Umbilical cord (tissue), 2 donors: ENCODE data around the gene HAUS1. TPM values are rescaled to one million over a fixed set of nuclear protein-coding genes. Genes with fewer than 3 reads are reported as not detected.
"Not testable (repeated sequence)": the region's sequence is repeated elsewhere in the genome, so short reads cannot be mapped to it uniquely, and the experiment has no call there.

ENCODE experiments used
- DNase-seq: peaks from one replicate; pipeline ENCODE4 v3.0.0-alpha.2; 2015; ENCODE audit warnings: low spot score
- total RNA-seq: library from RNA; depleted of rRNA; stranded (reverse); fragments of >200 nt; gene quantifications from one replicate; pipeline ENCODE4 v1.2.3, GENCODE V29; 2014; ENCODE audit warnings: low replicate concordance; ENCODE audit not compliant: insufficient read depth

The HAUS1 gene
- total RNA-seq, 1 donor from 2014 or later = 63.6 TPM

DNA sequence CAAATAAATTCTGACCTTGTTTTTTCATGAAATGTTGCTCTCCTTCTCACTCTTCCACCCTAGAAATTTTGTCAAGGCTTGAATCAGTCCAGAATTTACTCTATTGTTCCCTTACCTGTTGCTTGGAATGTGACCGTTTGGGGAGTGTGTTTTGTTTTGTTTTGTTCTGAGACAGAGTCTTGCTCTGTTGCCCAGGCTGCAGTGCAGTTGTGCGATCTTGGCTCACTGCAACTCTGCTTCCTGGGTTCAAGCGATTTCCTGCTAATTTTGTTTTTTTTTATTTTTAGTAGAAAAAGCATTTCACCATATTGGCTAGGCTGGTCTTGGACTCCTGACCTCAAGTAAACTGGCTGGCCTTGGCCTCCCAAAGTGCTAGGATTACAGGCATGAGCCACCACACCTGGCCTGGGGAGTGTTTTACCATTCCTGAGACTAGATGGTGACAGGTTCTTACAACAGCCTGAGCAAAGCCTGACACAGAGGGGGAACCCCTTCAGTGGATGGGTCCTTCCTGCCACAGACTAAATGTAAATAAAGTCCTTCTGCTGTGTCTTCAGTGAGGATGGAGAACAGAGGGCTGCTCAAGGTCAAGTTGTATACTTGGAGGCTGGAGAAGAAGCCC lies 52.0 kb downstream of the HAUS1 start:
- DNase-seq = no peak

DNA sequence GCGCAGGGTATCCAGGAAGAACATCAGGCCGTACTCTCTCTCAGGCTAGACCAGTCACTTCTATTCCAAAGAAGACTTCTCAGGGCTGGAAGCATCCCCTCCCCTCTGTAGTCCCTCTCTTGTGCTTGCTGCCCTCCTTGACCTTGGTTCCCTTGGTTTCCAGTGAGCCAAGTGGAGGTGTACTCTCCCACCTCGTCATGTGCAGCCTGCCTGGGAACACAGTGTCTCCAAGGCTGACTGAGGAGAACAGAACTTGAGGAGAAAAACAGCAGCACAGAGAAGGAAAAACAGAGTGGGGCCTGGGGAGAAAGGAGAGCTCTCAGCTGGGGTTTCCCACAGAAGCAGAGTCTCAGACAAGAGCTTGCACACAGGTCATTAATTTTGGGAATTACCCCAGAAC lies 52.7 kb downstream of the HAUS1 start:
- DNase-seq = no peak

DNA sequence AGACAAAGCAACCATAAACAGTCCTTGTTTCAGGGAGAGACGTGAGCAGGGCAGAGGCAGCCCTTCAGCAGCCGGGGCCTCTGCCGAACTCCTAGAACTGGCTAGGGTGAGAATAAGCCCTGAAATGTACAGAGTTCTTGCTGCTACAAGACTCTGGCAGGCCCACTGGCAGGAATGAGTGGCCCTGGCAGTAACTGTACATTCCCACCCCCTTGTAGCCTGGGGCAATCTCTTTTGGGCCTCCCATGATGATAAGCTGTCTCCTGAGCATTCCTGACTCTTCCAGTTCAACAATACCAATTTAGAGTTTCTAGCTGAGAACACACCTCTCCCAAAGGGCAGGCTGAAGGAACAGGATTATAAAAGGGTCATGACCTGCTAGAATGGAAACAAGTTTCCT lies 54.3 kb downstream of the HAUS1 start:
- no peak for DNase-seq

DNA sequence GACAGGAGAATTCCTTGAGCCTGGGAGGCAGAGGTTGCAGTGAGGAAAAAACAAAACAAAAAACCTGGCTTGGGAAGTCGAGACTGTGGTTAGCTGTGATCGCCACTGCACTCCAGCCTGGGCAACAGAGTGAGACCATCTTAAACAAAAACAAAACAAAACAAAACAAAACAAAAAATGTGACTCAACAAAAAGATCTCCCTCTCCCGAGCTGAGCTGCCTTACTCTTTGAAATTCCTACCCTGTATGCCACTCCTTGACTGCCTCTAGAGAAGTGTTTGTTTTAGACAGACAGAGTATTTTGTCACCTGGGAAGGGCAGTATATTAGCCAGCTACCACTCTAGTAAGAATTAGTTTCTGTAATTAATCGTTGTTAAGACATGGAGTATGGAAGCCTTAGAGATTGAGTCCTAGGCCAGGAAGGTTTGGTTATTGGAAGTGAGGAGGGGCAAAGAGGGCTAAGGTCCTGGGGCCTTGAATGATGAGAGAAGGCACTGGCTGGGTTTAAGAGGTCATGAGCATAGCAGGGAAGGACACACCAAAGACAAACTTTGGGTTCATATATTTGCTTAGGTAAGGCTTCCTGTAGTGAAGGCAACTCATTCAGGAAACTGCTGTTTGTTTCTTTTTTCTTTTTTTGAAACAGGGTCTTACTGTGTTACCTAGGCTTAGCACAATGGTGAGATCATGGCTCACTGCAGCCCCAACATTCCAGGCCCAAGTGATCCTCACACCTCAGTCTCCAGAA lies 56.0 kb downstream of the HAUS1 start:
- DNase-seq = no peak

DNA sequence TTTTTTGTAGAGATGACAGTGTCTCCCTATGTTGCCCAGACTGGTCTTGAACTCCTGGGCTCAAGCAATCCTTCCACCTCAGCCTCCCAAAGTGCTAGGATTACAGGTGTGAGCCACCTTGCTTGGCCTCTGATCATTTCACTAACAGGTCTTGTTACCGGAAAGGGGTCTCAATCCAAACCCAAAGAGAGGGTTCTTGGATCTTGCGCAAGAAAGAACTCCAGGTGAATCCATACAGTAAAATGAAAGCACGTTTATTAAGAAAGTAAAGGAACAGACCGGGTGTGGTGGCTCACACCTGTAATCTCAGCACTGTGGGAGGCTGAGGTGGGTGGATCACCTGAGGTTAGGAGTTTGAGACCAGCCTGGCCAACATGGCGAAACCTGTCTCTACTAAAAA lies 56.7 kb downstream of the HAUS1 start:
- not testable (repeated sequence) for DNase-seq

DNA sequence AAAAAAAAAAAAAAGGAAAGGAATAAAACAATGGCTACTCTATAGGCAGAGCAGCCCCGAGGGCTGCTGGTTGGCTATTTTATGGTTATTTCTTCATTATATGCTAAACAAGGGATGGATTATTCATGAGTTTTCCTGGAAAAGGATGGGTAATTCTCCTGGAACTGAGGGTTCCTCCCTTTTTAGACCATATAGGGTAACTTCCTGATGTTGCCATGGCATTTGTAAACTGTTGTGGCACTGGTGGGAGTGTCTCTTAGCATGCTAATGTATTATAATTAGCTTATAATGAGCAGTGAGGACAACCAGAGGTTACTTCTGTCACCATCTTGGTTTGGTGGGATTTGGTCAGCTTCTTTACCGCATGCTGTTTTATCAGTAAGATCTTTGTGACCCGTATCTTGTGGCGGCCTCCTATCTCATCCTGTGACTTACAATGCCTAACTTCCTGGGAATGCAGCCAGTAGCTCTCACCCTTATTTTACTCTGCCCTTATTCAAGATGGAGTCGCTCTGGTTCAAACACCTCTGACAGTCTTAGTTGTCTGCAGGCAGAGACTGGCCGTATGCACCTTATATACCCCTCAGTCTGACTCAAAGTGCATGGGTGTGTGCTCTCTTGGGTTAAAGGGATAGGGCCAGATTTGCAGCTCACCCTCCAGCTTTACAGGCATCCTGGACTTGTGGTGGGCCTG lies 57.7 kb downstream of the HAUS1 start:
- no peak for DNase-seq

GRCh38 chr18:46163091-46163490 lies 58.9 kb downstream of the HAUS1 start:
- DNase-seq = no peak

DNA sequence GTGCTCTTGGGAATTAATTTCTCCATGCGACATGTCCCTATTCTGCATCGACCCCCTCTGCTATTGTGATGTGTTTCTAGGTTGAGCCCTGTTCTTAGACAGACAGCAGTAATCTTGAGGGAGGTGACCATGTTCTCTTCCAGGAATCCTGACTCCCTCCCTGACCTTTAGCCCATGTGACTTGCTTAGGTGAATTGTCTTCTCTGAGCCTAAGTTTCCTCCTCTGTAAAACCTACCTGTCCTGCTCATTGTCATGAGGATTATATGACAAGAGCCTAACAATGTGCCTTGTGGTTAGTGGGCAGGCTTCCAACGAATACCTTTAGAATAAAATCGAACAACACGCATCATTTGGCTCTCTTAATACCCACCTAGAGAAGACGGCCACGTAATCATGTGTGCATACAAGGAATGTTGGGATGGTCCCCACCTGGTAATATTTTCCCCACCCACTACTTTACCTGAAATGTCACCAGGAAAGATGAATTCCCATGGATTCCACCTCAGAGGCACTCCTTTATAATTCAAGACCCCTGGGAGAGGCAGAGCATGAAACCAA lies 59.8 kb downstream of the HAUS1 start:
- DNase-seq = no peak

GRCh38 chr18:46164502-46164901 lies 60.3 kb downstream of the HAUS1 start:
- DNase-seq = not testable (repeated sequence)

GRCh38 chr18:46164920-46165319 lies 60.7 kb downstream of the HAUS1 start:
- DNase-seq = no peak

DNA sequence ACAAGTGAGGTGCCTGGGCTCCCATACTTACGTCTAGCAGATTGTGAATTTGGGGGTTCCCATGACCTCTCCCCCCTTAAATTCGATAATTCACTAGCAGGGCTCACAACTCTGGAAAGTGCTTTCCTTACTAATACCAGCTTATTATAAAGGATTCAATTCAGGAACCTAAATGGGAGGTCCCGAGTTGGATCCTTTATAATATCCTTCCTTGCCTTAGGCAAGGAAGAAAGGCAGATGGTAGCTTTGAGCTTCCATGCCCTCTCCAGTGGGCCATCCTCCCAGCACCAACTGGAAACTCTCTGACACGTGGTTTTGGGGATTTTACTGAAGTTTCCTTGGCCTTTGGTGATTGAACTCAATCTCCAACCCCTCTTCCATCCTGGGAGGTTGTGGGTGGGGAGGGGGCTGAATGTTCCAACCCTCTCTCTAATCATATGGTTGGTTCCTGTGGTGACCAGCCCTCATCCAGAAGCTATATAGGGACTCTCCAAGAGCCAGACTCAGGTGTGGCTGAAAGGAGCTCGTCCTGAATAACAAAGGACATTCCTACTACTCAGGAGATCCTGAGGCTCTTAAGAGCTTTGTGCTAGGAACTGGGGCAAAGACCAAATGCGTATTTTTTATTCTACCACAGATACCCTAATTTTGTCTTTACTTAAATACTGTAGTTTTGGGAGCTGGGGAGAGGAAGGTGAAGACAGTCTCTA lies 62.2 kb downstream of the HAUS1 start:
- no peak for DNase-seq

- no peak for DNase-seq
These were observed 63.8 kb downstream of the HAUS1 start for GRCh38 chr18:46167971-46168370.

DNA sequence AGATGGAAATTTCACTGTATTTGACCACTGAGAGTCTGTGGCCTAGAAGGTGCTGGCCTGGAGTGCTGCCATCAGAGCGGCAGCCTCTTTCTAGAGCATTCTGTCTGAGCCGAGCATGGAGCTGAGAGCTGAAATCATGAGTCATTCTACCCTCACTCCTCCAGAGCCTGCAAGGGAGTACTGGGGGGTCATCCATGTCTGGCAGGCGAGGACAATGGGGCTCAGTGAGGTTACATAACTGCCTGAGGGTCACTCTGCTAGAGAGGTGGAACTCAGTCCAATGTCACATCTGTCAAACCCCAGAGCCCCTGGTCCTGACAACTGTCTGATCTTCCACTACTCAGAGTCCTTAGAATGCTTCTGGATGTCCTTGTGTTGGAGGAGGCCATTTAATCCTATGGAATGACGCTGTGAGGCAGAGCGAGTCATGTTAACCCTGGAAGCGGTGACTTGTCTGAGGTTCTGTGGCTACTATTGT lies 65.3 kb downstream of the HAUS1 start:
- DNase-seq = no peak

GRCh38 chr18:46171331-46171730 lies 67.1 kb downstream of the HAUS1 start:
- no peak for DNase-seq

- peak; percentile 97 for DNase-seq
These were observed 69.5 kb downstream of the HAUS1 start for GRCh38 chr18:46173393-46174341.

- DNase-seq = peak; percentile 17
These were observed 70.3 kb downstream of the HAUS1 start for GRCh38 chr18:46174342-46175041.

DNA sequence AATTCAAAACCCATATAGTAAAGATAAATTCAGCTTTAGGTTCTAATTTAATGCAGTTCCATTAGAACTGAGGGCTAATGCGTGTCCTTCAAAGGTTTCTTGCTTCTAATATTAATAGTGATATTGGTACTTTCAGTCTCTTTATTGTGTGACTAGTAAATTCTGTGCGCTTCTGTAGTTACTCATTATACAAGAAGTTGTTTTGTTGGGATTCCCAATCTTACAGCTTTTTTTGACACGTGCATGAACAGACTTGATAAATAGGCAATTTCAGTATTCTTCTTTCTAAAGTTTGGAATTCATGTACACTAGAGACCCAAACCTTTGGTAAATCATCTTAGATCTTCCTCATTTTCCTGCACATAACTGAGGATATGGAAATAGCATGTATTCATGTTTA lies 71.8 kb downstream of the HAUS1 start:
- no peak for DNase-seq
